ENCODE data around the gene ITPR1.

Gene ITPR1

DNA sequence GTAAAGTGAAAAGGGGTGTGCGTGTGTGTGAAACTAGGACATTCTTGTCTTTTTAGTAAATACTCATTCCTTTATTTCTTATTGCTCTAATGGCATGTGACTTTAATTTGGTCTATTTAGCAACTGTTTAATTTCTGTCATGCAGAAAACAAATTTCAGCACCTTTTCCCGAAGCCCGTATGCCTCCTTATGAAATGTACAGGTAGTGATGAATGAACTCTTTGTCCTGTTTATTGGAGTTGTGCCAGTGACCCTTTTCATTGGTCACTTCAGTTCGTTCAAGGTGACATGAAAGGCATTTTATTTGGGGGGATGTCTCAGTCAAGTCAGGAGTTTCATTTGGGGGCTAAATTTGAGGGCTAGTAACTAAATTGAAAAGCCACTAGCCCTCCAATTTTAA is 55.2 kb downstream of the ITPR1 start:
- TF ChIP-seq, protein P1, sequence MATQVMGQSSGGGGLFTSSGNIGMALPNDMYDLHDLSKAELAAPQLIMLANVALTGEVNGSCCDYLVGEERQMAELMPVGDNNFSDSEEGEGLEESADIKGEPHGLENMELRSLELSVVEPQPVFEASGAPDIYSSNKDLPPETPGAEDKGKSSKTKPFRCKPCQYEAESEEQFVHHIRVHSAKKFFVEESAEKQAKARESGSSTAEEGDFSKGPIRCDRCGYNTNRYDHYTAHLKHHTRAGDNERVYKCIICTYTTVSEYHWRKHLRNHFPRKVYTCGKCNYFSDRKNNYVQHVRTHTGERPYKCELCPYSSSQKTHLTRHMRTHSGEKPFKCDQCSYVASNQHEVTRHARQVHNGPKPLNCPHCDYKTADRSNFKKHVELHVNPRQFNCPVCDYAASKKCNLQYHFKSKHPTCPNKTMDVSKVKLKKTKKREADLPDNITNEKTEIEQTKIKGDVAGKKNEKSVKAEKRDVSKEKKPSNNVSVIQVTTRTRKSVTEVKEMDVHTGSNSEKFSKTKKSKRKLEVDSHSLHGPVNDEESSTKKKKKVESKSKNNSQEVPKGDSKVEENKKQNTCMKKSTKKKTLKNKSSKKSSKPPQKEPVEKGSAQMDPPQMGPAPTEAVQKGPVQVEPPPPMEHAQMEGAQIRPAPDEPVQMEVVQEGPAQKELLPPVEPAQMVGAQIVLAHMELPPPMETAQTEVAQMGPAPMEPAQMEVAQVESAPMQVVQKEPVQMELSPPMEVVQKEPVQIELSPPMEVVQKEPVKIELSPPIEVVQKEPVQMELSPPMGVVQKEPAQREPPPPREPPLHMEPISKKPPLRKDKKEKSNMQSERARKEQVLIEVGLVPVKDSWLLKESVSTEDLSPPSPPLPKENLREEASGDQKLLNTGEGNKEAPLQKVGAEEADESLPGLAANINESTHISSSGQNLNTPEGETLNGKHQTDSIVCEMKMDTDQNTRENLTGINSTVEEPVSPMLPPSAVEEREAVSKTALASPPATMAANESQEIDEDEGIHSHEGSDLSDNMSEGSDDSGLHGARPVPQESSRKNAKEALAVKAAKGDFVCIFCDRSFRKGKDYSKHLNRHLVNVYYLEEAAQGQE (IDR thresholded peaks at IDR 0.05; ENCODE audit: insufficient replicate concordance, low read depth), result no peak
- TF ChIP-seq, protein P2, sequence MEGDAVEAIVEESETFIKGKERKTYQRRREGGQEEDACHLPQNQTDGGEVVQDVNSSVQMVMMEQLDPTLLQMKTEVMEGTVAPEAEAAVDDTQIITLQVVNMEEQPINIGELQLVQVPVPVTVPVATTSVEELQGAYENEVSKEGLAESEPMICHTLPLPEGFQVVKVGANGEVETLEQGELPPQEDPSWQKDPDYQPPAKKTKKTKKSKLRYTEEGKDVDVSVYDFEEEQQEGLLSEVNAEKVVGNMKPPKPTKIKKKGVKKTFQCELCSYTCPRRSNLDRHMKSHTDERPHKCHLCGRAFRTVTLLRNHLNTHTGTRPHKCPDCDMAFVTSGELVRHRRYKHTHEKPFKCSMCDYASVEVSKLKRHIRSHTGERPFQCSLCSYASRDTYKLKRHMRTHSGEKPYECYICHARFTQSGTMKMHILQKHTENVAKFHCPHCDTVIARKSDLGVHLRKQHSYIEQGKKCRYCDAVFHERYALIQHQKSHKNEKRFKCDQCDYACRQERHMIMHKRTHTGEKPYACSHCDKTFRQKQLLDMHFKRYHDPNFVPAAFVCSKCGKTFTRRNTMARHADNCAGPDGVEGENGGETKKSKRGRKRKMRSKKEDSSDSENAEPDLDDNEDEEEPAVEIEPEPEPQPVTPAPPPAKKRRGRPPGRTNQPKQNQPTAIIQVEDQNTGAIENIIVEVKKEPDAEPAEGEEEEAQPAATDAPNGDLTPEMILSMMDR (IDR thresholded peaks at IDR 0.05; ENCODE audit: insufficient read depth, low read length), result no peak
- no peak for TF ChIP-seq GABPA (IDR thresholded peaks at IDR 0.05; ENCODE audit: low read depth)
- no peak for TF ChIP-seq POLR2AphosphoS5 (IDR thresholded peaks at IDR 0.05; ENCODE audit: low read depth)
- TF ChIP-seq SPI1 (IDR thresholded peaks at IDR 0.05; ENCODE audit: borderline replicate concordance, low read depth), result no peak
- no peaks in the 10 kb centered on the region for H3K27me3 ChIP-seq (ENCODE audit: insufficient read depth, poor library complexity, severe bottlenecking)
- DNase-seq (ENCODE audit: low read depth in 1 of 2, low spot score in 1 of 2), result no peak
- no peak overlapping the region for H3K27ac ChIP-seq (replicated peaks)
- H3K4me3 ChIP-seq (replicated peaks; ENCODE audit: insufficient read depth, low read length), result no peak overlapping the region

DNA sequence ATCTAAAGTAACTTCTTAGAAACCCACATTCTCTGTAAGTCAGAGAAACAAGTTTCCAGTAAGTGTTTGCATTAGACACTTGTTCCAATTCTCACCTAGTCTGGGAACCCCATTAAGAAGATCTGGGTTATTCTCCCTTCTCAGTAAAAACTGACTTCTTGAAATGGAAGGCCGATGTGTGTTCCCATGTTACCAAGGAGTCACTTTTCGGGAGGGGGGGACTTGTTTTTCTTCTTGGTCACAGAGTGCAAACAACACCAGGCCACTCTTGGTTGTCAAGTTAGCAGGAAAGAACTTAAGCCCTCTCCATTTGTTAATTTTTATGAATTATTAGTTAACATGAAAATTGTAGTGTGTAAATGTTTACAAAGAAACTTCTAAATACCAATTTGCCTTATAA is 55.6 kb downstream of the ITPR1 start:
- Histone ChIP-seq H3K27ac (replicated peaks) (no peak overlapping the region), H3K4me3 (replicated peaks; ENCODE audit: insufficient read depth, low read length) (no peak overlapping the region), H3K27me3 (ENCODE audit: insufficient read depth, poor library complexity, severe bottlenecking) (no peaks in the 10 kb centered on the region)
- no peak for DNase-seq (ENCODE audit: low read depth in 1 of 2, low spot score in 1 of 2)
- TF ChIP-seq GABPA (IDR thresholded peaks at IDR 0.05; ENCODE audit: low read depth) (no peak), POLR2AphosphoS5 (IDR thresholded peaks at IDR 0.05; ENCODE audit: low read depth) (no peak), SPI1 (IDR thresholded peaks at IDR 0.05; ENCODE audit: borderline replicate concordance, low read depth) (no peak)
- TF ChIP-seq, protein P1 (IDR thresholded peaks at IDR 0.05; ENCODE audit: insufficient replicate concordance, low read depth), result no peak
- TF ChIP-seq, protein P2 (IDR thresholded peaks at IDR 0.05; ENCODE audit: insufficient read depth, low read length), result no peak

DNA sequence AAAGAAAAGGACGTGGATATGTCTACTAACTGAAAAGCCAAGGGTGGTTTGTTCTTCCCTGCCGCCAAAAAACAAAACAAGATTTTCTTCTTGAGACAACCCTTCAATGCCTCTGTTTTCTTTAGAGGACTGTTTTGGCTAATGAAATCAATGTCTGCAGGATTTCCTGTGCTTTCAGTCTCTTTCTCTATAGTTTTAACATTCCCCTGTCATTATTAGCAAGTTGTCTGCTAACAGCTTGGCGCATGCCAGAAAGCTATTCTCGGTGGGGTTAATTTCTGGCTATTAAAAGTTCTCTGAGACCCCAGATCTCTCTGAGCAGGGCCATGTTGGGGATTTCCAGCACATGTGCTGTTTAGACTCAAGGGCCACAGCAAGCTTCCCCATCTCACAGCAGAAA is 56.7 kb downstream of the ITPR1 start:
- no peak for TF ChIP-seq SPI1 (IDR thresholded peaks at IDR 0.05; ENCODE audit: borderline replicate concordance, low read depth)
- TF ChIP-seq, protein P1 (IDR thresholded peaks at IDR 0.05; ENCODE audit: insufficient replicate concordance, low read depth), result no peak
- no peak for TF ChIP-seq POLR2AphosphoS5 (IDR thresholded peaks at IDR 0.05; ENCODE audit: low read depth)
- TF ChIP-seq, protein P2 (IDR thresholded peaks at IDR 0.05; ENCODE audit: insufficient read depth, low read length), result no peak
- TF ChIP-seq GABPA (IDR thresholded peaks at IDR 0.05; ENCODE audit: low read depth), result no peak
- Histone ChIP-seq H3K4me3 (replicated peaks; ENCODE audit: insufficient read depth, low read length) (no peak overlapping the region), H3K27me3 (ENCODE audit: insufficient read depth, poor library complexity, severe bottlenecking) (no peaks in the 10 kb centered on the region), H3K27ac (replicated peaks) (no peak overlapping the region)
- DNase-seq (ENCODE audit: low read depth in 1 of 2, low spot score in 1 of 2), result no peak

Data from HL-60 (cell line).